HG03045 (cell line): ENCODE measurements around the gene ACHE.
"Not testable (repeated sequence)": the region's sequence is repeated elsewhere in the genome, so short reads cannot be mapped to it uniquely, and the experiment has no call there.

Source experiments
- ATAC-seq: cut with Tn5 transposase; IDR thresholded peaks from one replicate; pipeline ENCODE4 v1.9.1; 2021; ENCODE audit warnings: mild to moderate bottlenecking, moderate library complexity; ENCODE audit not compliant: unreplicated experiment

Gene ACHE

GRCh38 chr7:100895701-100895955, at the start of gene ACHE:
Gene ACHE, minus strand, starts transcription at chr7:100895888. Its CDS starts 1,656 bp downstream, at chr7:100894232.
- no peak for ATAC-seq

GRCh38 chr7:100944138-100944537, 48.5 kb upstream of the ACHE start:
- ATAC-seq: no peak

- ATAC-seq: no peak
These were observed 48.0 kb upstream of the ACHE start for GRCh38 chr7:100943693-100944092.

GRCh38 chr7:100942045-100942774, 46.5 kb upstream of the ACHE start:
- ATAC-seq: no peak

- ATAC-seq: not testable (repeated sequence)
These were observed 40.5 kb upstream of the ACHE start for GRCh38 chr7:100936167-100936566.

- ATAC-seq: not testable (repeated sequence)
These were observed 39.7 kb upstream of the ACHE start for GRCh38 chr7:100935381-100935780.

- ATAC-seq: no peak
These were observed 38.0 kb upstream of the ACHE start for GRCh38 chr7:100933734-100934133.

GRCh38 chr7:100929808-100930174, 34.1 kb upstream of the ACHE start:
- no peak for ATAC-seq

- not testable (repeated sequence) for ATAC-seq
These were observed 27.9 kb upstream of the ACHE start for GRCh38 chr7:100923616-100924015.

- no peak for ATAC-seq
These were observed 25.4 kb upstream of the ACHE start for GRCh38 chr7:100921039-100921438.

- ATAC-seq: not testable (repeated sequence)
These were observed 24.2 kb upstream of the ACHE start for GRCh38 chr7:100919779-100920437.

- not testable (repeated sequence) for ATAC-seq
These were observed 23.6 kb upstream of the ACHE start for GRCh38 chr7:100919335-100919734.

- ATAC-seq: no peak
These were observed 19.3 kb upstream of the ACHE start for GRCh38 chr7:100914879-100915447.

- ATAC-seq: no peak
These were observed 18.7 kb upstream of the ACHE start for GRCh38 chr7:100914208-100914878.

- ATAC-seq: no peak
These were observed 15.8 kb upstream of the ACHE start for GRCh38 chr7:100911484-100911883.

- ATAC-seq: not testable (repeated sequence)
These were observed 14.8 kb upstream of the ACHE start for GRCh38 chr7:100910443-100910842.

GRCh38 chr7:100908512-100908911, 12.8 kb upstream of the ACHE start:
- no peak for ATAC-seq

GRCh38 chr7:100902638-100903037, 7.0 kb upstream of the ACHE start:
- ATAC-seq: no peak

GRCh38 chr7:100901921-100902332, 6.2 kb upstream of the ACHE start:
- no peak for ATAC-seq

GRCh38 chr7:100900978-100901377, 5.3 kb upstream of the ACHE start:
- no peak for ATAC-seq

GRCh38 chr7:100899432-100899831, 3.7 kb upstream of the ACHE start:
- ATAC-seq: no peak
